Activated CD8-positive, alpha-beta T cell treated with anti-CD3 and anti-CD28 coated beads, Interleukin-2, amount 10 ng/mL, durations not matched to agents 7 days and 5 days (primary cell): ENCODE measurements around the gene BSN. TPM values are rescaled to one million over a fixed set of nuclear protein-coding genes. Genes with fewer than 3 reads are reported as not detected.

Experiments
- ATAC-seq: fragments of 150-1000 bp; cut with Tn5 transposase; one replicate; pipeline ENCODE4 v1.10.0; 2021; ENCODE audit warnings: moderate library complexity
- CTCF ChIA-PET: fragments of 350-600 bp; sonication (Branson Sonifier 250); formaldehyde crosslinking; loops from one replicate; lab custom pipeline; 2021; ENCODE audit warnings: antibody characterized with exemption; lab: Charles Lee
- POLR2A ChIA-PET: fragments of 350-600 bp; sonication (Branson Sonifier 250); formaldehyde crosslinking; loops from one replicate; lab custom pipeline; 2021; ENCODE audit warnings: antibody characterized with exemption; lab: Charles Lee
- DNase-seq: peaks from one replicate; pipeline ENCODE4 v3.0.0-alpha.2; 2020
- H3K27ac Mint-ChIP-seq: one replicate; pipeline ENCODE4 v1.8.0; 2021; ENCODE audit warnings: mild to moderate bottlenecking, mixed read lengths
- H3K27me3 Mint-ChIP-seq: one replicate; pipeline ENCODE4 v1.8.0; 2021; ENCODE audit warnings: low read depth, mixed read lengths
- H3K36me3 Mint-ChIP-seq: one replicate; pipeline ENCODE4 v1.8.0; 2021; ENCODE audit warnings: low read depth, mixed read lengths
- H3K4me1 Mint-ChIP-seq: one replicate; pipeline ENCODE4 v1.8.0; 2021; ENCODE audit warnings: low read depth, mixed read lengths
- H3K4me3 Mint-ChIP-seq: one replicate; pipeline ENCODE4 v1.8.0; 2021; ENCODE audit warnings: mild to moderate bottlenecking, mixed read lengths
- H3K9me3 Mint-ChIP-seq: one replicate; pipeline ENCODE4 v1.8.0; 2022; ENCODE audit warnings: mixed read lengths; ENCODE audit not compliant: insufficient read depth
- total RNA-seq, 2 experiments: library from RNA; stranded (reverse); gene quantifications; one replicate each; pipeline ENCODE4 v1.2.3, GENCODE V29; 2021

BSN gene
- total RNA-seq, 2 experiments from 2014 or later, result 0.05 to 0.34 TPM

DNA sequence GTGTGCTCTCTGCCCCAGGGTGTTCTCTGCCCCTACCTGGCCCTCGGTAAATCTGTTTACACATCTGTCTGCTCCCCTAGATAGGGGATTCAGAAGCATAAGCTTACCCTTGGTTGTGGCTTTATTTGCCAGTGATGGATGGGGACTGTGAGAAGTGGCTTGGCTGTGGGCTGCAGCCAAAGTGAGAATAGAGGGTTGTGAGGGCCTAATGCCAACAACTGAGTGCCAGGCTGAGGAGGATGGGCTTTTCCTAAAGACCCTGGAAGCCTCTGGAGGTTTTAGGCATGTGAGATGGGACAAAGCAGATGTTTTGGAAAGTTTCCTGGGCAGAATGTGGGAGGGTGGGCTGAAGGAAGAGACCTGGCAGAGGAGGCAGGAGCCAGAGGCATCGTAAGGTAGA lies 104.4 kb downstream of the BSN start:
- H3K36me3 Mint-ChIP-seq, result no peaks in the 10 kb centered on the region
- no peak overlapping the region for H3K4me3 Mint-ChIP-seq
- ChIA-PET POLR2A (no interaction called here), CTCF (no interaction called here)
- no peaks in the 10 kb centered on the region for H3K4me1 Mint-ChIP-seq
- no peaks in the 10 kb centered on the region for H3K9me3 Mint-ChIP-seq
- DNase-seq, result no peak
- peaks cover 3% of the 10 kb centered on the region for H3K27me3 Mint-ChIP-seq
- H3K27ac Mint-ChIP-seq, result no peak overlapping the region
- ATAC-seq, result no peak

DNA sequence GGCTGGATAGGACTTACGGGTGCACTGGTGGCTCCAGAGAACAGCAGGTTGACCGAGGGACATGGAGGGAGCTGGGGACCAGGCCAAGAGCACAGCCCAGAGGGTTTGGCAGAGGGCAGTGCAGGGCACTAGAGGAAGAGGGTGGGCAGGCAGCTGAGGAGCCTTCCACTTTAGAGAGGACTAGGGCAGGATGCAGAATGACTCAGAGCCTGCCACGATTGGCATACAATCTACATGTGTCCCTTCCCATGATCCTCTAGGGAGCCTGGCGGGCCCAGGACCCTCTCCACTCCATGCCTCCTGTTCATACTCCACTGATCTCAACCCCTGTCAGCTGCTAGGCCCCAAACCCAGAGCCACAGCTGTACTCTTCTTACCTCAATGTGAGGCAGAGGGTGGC lies 105.5 kb downstream of the BSN start:
- ChIA-PET CTCF (interaction anchor here (1.5 kb wide), 1 partner anchor 120 kb away, joined by 4 read pairs; no protein-coding TSS in a partner anchor), POLR2A (no interaction called here)
- H3K9me3 Mint-ChIP-seq, result no peaks in the 10 kb centered on the region
- DNase-seq, result no peak
- H3K36me3 Mint-ChIP-seq, result no peaks in the 10 kb centered on the region
- no peak for ATAC-seq
- H3K4me1 Mint-ChIP-seq, result no peaks in the 10 kb centered on the region
- peaks cover 3% of the 10 kb centered on the region for H3K27me3 Mint-ChIP-seq
- H3K4me3 Mint-ChIP-seq, result no peak overlapping the region
- no peak overlapping the region for H3K27ac Mint-ChIP-seq

DNA sequence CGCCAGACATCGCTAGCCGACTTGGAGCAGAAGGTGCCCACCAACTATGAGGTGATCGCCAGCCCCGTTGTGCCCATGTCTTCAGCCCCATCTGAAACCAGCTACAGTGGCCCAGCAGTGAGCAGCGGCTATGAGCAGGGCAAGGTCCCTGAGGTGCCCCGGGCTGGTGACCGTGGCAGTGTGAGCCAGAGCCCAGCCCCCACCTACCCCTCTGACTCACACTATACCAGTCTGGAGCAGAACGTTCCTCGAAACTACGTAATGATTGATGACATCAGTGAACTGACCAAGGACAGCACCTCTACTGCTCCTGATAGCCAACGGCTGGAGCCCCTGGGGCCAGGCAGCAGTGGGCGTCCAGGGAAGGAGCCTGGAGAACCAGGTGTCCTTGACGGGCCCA lies 107.0 kb downstream of the BSN start:
- H3K4me3 Mint-ChIP-seq, result no peak overlapping the region
- H3K27me3 Mint-ChIP-seq, result peaks cover 3% of the 10 kb centered on the region
- H3K27ac Mint-ChIP-seq, result no peak overlapping the region
- ChIA-PET POLR2A (no interaction called here), CTCF (interaction anchor here (1.5 kb wide), 1 partner anchor 121 kb away, joined by 4 read pairs; no protein-coding TSS in a partner anchor)
- DNase-seq (no peak), ATAC-seq (no peak)
- H3K4me1 Mint-ChIP-seq, result peaks cover 8% of the 10 kb centered on the region
- no peaks in the 10 kb centered on the region for H3K36me3 Mint-ChIP-seq
- no peaks in the 10 kb centered on the region for H3K9me3 Mint-ChIP-seq

DNA sequence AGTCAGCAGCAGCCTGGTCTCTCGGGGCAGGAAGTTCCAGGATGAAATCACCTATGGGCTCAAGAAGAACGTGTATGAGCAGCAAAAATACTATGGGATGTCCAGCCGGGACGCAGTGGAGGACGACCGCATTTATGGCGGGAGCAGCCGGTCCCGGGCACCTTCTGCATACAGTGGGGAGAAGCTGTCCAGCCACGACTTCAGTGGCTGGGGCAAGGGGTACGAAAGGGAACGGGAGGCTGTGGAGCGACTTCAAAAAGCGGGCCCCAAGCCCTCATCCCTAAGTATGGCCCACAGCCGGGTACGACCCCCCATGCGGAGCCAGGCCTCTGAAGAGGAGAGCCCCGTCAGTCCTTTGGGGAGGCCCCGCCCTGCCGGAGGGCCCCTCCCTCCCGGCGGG lies 107.7 kb downstream of the BSN start:
- DNase-seq, result no peak
- no peak overlapping the region for H3K27ac Mint-ChIP-seq
- POLR2A ChIA-PET, result no interaction called here
- CTCF ChIA-PET, result no interaction called here
- H3K9me3 Mint-ChIP-seq, result no peaks in the 10 kb centered on the region
- H3K27me3 Mint-ChIP-seq, result no peaks in the 10 kb centered on the region
- ATAC-seq, result no peak
- no peak overlapping the region for H3K4me3 Mint-ChIP-seq
- H3K36me3 Mint-ChIP-seq, result no peaks in the 10 kb centered on the region
- H3K4me1 Mint-ChIP-seq, result peaks cover 8% of the 10 kb centered on the region

DNA sequence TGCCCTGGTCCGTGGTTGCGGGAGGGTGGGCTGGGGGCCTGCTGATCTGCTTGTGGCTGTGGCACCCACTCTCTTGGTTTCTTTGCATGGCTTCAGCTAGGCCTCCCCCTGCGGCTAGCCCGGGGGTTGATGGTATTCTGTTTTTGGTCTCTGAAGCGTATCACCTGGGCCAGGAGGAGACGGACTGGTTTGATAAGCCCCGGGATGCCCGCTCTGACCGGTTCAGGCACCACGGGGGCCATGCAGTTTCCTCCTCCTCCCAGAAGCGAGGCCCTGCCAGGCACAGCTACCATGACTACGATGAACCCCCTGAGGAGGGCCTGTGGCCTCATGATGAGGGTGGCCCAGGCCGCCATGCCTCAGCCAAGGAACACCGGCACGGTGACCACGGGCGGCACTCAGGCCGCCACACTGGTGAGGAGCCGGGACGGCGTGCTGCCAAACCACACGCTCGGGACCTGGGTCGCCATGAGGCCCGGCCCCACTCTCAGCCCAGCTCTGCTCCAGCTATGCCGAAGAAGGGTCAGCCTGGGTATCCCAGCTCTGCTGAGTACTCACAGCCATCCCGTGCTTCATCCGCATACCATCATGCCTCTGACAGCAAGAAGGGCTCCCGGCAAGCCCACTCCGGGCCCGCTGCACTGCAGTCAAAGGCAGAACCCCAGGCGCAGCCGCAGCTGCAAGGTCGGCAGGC lies 108.6 kb downstream of the BSN start:
- ATAC-seq, result no peak

DNA sequence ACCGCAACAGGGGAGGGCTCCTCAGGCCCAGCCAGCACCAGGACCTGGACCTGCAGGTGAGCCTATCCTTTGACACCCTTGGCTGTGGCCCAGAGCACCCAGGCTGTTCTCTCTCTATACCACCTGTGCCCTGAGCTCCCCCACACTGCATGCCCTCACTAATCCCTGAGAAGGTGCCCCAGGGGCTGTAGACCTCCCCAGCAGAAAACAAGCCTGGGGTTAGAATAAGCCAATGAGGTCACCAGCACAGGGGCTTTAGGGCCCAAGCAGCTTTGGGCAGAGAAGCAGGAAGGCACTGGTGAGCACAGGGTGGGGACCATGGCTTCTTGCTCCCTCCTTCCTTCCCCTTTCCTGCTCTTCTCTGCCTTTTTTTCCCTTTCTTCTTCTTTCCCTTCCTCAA lies 109.6 kb downstream of the BSN start:
- ChIA-PET POLR2A (interaction anchor here (1.2 kb wide), 1 partner anchor 9 kb away, joined by 4 read pairs; no protein-coding TSS in a partner anchor), CTCF (no interaction called here)
- Mint-ChIP-seq H3K36me3 (no peaks in the 10 kb centered on the region), H3K27ac (peak overlapping the region; percentile 1), H3K9me3 (no peaks in the 10 kb centered on the region), H3K27me3 (no peaks in the 10 kb centered on the region), H3K4me3 (no peak overlapping the region), H3K4me1 (peaks cover 8% of the 10 kb centered on the region)
- ATAC-seq (no peak), DNase-seq (no peak)

More for the DNA sequence above, 108.6 kb downstream of the BSN start:
- CTCF ChIA-PET, result no interaction called here
- H3K9me3 Mint-ChIP-seq, result no peaks in the 10 kb centered on the region
- no peaks in the 10 kb centered on the region for H3K27me3 Mint-ChIP-seq
- H3K36me3 Mint-ChIP-seq, result no peaks in the 10 kb centered on the region
- peaks cover 8% of the 10 kb centered on the region for H3K4me1 Mint-ChIP-seq
- no peak overlapping the region for H3K4me3 Mint-ChIP-seq
- POLR2A ChIA-PET, result no interaction called here
- no peak for DNase-seq
- H3K27ac Mint-ChIP-seq, result no peak overlapping the region

DNA sequence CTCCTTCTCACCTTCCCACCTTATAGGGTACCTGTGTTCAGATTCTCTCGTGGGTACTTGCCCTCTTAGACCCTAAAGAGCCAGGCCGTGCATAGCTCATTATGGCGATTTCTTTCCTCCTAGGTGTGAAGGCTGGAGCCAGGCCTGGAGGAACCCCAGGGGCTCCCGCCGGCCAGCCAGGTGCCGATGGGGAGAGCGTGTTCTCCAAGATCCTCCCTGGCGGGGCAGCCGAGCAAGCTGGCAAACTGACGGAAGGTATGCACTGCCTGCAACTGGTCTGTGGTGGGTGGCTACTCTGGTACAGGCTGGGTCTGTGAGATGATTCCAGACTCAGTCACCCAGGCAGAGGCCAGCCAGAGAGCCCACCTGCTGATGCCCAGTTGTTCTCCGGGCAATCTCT lies 110.0 kb downstream of the BSN start:
- Mint-ChIP-seq H3K9me3 (no peaks in the 10 kb centered on the region), H3K27me3 (no peaks in the 10 kb centered on the region), H3K4me3 (no peak overlapping the region), H3K27ac (peak overlapping the region; percentile 1), H3K4me1 (peaks cover 8% of the 10 kb centered on the region), H3K36me3 (no peaks in the 10 kb centered on the region)
- ChIA-PET CTCF (no interaction called here), POLR2A (interaction anchor here (1.2 kb wide), 1 partner anchor 9 kb away, joined by 4 read pairs; no protein-coding TSS in a partner anchor)
- no peak for ATAC-seq
- no peak for DNase-seq

DNA sequence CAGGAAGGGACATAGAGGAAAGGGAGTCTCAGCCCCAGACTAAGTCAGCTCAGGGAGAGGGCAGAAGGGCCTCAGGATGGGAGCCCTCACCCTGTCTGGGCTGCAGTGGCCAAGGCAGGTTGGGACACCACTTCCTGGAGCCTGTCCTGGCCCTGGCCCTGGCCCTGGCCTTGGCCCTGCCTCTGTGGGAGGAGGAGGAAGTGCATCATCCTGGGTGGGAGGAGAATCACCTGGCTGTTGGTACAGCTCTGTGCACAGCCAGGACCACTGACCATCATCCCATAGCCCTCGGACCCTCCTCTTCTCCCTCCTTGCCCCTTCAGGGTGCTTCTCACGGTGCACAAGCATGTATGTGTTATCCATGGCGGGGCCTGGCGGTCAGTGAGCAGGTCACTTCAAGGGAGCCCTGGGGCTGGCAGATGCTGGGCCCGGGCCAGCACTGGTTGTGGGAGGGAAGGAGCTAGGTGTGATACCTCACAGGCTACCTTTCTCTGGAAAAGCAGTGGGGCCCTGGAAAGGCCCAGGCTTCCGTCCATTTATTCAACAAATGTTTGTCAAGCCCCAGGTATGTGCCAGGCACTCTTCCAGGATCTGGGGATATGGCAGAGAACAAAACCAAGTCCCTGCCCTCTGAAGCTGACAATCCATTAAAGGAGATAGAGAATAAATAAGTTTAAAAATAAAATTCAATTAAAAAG lies 111.7 kb downstream of the BSN start:
- H3K4me1 Mint-ChIP-seq, result peaks cover 8% of the 10 kb centered on the region

DNA sequence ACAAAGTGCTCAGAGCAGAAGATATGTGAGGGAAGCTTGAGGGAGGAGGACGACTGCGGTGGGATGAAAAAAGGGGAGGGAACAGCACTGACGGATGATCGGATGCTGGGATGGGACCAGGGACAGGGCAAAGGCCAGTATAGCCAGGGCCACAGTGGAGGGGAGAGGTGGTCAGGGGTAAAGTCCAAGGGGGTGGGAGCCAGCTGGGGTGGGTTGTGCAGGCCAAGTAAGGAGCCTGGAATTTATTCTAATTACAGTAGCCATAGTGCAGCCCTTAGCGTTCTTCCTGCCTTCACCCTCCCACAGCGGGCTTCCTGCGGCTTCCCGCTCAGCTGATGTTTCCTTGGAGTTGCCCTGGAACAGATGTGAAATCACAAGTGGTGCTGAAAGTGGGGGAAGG lies 112.3 kb downstream of the BSN start:
- DNase-seq, result no peak
- ChIA-PET CTCF (interaction anchor here (1.4 kb wide), 1 partner anchor 127 kb away, joined by 9 read pairs; no protein-coding TSS in a partner anchor), POLR2A (no interaction called here)
- Mint-ChIP-seq H3K27ac (no peak overlapping the region), H3K27me3 (no peaks in the 10 kb centered on the region), H3K9me3 (no peaks in the 10 kb centered on the region), H3K4me1 (peaks cover 9% of the 10 kb centered on the region), H3K36me3 (no peaks in the 10 kb centered on the region), H3K4me3 (no peak overlapping the region)
- no peak for ATAC-seq

More for the DNA sequence above, 111.7 kb downstream of the BSN start:
- DNase-seq (no peak), ATAC-seq (no peak)
- POLR2A ChIA-PET, result no interaction called here
- no peaks in the 10 kb centered on the region for H3K9me3 Mint-ChIP-seq
- no peaks in the 10 kb centered on the region for H3K36me3 Mint-ChIP-seq
- CTCF ChIA-PET, result interaction anchor here (1.4 kb wide), 2 partner anchors 126 kb away, joined by 9 read pairs; no protein-coding TSS in a partner anchor
- no peaks in the 10 kb centered on the region for H3K27me3 Mint-ChIP-seq
- H3K4me3 Mint-ChIP-seq, result no peak overlapping the region
- H3K27ac Mint-ChIP-seq, result peak overlapping the region; percentile 66

DNA sequence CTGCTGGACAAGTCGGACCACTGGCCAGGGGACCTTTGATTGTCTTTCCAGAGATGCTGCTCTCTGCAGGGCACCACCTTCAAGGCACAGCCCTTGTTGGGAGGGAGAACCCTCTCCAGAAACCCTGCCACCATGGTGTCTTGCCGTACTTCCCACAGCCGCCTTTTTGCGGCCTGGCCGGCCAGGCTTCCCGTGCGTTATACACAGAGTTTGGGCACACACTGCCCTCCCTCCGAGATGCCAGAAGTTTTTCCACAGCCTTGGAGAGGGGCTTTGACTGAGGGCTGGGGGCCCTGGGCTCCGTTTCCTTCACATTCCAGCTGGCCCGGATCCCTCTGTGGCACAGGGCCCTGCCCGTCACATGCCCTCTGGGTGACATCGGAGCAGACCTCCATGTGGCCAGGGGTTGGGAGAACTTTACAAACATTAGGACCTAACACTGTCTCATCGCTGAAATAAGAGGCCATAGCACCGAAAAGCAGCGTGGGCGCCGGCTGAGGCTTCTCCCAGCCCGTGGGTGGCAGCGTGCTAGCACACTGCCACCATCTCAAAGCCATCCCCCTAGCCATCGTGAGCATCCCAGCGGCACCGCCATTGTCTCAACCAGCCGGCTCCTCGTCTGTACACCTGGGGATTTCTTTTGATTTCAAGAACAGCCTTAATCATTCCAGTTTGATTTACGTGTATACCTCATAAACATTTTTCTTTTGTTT lies 113.6 kb downstream of the BSN start:
- no peaks in the 10 kb centered on the region for H3K27me3 Mint-ChIP-seq
- peaks cover 16% of the 10 kb centered on the region for H3K4me1 Mint-ChIP-seq
- POLR2A ChIA-PET, result no interaction called here
- no peak for DNase-seq
- ATAC-seq, result no peak
- no peak overlapping the region for H3K27ac Mint-ChIP-seq
- H3K4me3 Mint-ChIP-seq, result no peak overlapping the region
- no peaks in the 10 kb centered on the region for H3K9me3 Mint-ChIP-seq
- CTCF ChIA-PET, result no interaction called here
- peaks cover 2% of the 10 kb centered on the region for H3K36me3 Mint-ChIP-seq

DNA sequence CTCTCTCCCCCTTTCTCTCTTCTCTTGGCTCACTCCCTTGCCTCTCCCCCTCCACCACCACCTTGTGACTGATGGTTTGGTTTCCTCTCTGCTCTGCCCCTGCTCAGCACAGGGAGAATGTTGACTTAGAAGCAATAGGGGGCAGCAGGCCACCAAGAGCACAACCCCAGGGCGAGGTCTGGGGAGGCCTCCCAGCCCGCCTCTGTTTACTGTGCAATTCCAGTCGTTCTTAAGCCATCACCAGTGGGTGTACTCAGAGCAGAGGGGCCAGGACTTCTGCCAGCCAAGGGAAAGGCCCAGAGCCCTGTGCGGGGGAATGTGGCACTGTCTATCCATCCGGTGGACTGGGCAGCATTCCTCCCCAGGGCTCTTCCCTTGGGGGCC lies 114.1 kb downstream of the BSN start:
- H3K4me3 Mint-ChIP-seq, result no peak overlapping the region
- CTCF ChIA-PET, result interaction anchor here (5.4 kb wide), 1 partner anchor 130 kb away, joined by 228 read pairs; no protein-coding TSS in a partner anchor
- POLR2A ChIA-PET, result no interaction called here
- no peaks in the 10 kb centered on the region for H3K9me3 Mint-ChIP-seq
- no peak overlapping the region for H3K27ac Mint-ChIP-seq
- DNase-seq, result no peak
- H3K27me3 Mint-ChIP-seq, result no peaks in the 10 kb centered on the region
- peaks cover 2% of the 10 kb centered on the region for H3K36me3 Mint-ChIP-seq
- ATAC-seq, result no peak
- peaks cover 20% of the 10 kb centered on the region for H3K4me1 Mint-ChIP-seq
